Cardiac fibroblast (primary cell): Measurements from ENCODE around the gene GOLGA2.

Experiments used
- DNase-seq, 2 donors: peaks; one replicate each; pipeline versions ENCODE4 v3.0.0 to v3.0.0-alpha.2; 2010; ENCODE audit warnings: low read depth in 2 of 2
- H3K4me3 ChIP-seq, 2 donors: replicated peaks in 1 of 2; 1 replicate in 1 of 2; 2 replicates in 1 of 2; pipeline ENCODE4 v1.5.1; 2011; ENCODE audit warnings: low read depth in 2 of 2, low read length in 2 of 2, mild to moderate bottlenecking in 2 of 2, moderate library complexity in 1 of 2
- CTCF ChIP-seq: IDR thresholded peaks from one replicate; pipeline ENCODE4 v1.5.1; 2011; ENCODE audit warnings: low read depth, mild to moderate bottlenecking, low read length, inconsistent platforms

The GOLGA2 gene

GRCh38 chr9:128304136-128304970, 28.5 kb upstream of the GOLGA2 start:
- no peak overlapping the region for H3K4me3 ChIP-seq
- TF ChIP-seq CTCF, result no peak
- DNase-seq, result peak in 1 of 2 donors; percentile 20

DNA sequence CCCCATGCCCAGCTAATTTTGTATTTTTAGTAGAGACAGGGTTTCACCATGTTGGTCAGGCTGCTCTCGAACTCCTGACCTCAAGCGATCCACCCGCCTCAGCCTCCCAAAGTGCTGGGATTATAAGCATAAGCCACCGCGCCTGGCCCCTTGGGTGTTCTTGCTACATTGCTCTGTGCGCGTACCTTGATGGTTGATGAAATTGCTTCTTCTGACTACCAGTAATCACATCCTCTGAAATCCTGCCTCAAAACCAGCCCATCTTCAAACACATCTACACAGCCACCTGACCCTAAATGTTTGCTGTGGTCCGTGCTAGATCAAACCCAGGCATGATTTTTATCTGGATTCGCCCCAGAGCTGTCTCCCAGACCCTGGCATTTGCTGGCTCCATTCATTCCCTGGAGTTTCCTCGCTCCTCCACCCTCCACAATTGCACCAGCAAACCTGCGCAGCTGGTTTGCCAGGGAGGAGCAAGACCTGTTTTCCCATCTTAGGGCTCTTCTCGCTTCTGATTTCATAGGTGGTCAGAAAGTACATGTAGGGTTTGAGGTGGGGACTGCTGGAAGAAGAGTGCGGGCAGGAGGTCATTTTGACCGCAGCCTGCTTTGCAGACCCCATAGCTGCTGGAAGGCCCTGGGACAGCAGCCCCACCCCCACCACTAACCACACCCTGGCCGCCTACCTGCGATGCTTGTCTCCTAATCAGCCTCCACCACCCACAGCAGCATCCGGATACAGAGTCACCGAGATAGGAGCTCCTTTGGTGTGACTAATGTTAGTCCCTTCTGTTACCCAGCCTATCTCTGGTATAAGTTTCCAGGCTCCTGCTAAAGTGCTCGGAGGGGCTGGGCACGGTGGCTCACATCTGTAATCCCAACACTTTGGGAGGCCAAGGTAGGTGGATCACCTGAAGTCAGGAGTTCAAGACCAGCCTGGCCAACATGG, 23.0 kb upstream of the GOLGA2 start:
- no peak for DNase-seq
- TF ChIP-seq CTCF, result no peak
- no peak overlapping the region for H3K4me3 ChIP-seq

- DNase-seq, result no peak
- H3K4me3 ChIP-seq, result no peak overlapping the region
- TF ChIP-seq CTCF, result no peak
These were observed 21.5 kb upstream of the GOLGA2 start for GRCh38 chr9:128297221-128297773.

GRCh38 chr9:128296340-128297220, 20.8 kb upstream of the GOLGA2 start:
- TF ChIP-seq CTCF, result no peak
- no peak overlapping the region for H3K4me3 ChIP-seq
- peak in 1 of 2 donors; percentile 18 for DNase-seq

DNA sequence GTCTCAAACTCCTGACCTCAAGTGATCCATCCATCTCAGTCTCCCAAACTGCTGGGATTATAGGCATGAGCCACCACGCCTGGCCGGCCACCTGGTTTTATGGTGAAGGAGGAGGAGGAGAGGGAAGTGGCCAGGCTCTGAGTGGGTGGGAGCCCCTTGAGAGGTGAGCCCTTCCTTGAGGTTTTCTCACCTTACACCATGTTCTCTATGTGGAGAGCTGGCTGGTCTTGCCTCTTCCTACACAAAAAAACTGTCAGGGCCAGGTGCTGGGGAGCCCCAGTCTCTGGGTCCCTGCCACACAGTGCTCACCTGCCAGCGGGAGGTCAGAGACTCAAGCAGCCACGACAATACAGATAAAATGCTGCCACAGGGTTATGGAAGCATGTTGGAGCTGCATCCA, 18.3 kb upstream of the GOLGA2 start:
- DNase-seq, result no peak
- TF ChIP-seq CTCF, result no peak
- no peak overlapping the region for H3K4me3 ChIP-seq

- no peak for TF ChIP-seq CTCF
- H3K4me3 ChIP-seq, result no peak overlapping the region
- DNase-seq, result no peak
These were observed 17.3 kb upstream of the GOLGA2 start for GRCh38 chr9:128293091-128293490.
